Pulmonary artery endothelial cell (primary cell): Measurements from ENCODE around the gene PLPP3. TPM values are rescaled to one million over a fixed set of nuclear protein-coding genes. Genes with fewer than 3 reads are reported as not detected.

Source experiments
- DNase-seq: peaks from one replicate; pipeline ENCODE4 v3.0.0-alpha.2; 2011; ENCODE audit warnings: low read depth, low spot score
- total RNA-seq: library from RNA; depleted of rRNA; stranded (reverse); fragments of >200 nt; gene quantifications from 2 replicates; pipeline ENCODE4 v1.2.3, GENCODE V29; 2014

The PLPP3 gene
- total RNA-seq, 1 donor from 2014 or later: 28.6 TPM

DNA sequence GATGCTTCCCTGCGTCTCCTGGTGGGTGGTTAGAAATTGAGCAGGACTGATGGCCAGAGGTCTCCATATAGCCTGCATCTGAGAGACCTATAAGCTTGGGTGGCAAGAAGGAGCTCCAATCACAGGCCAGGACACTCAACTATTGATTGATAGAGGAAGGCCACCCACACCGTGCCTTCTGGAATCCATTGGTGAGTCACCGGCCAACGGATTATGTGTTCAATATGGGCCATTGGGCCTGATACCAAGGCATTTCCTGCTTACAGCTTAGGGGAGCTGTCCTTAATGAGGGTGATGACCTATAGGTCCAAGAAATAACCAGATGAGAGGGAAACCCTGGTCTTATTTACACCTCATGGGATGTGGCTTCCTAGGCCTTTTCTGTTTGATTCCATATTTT lies 115.1 kb downstream of the PLPP3 start:
- DNase-seq: no peak

- DNase-seq: no peak
Observed at GRCh38 chr1:56463376-56463775, 116.0 kb downstream of the PLPP3 start.

- DNase-seq: no peak
Observed at GRCh38 chr1:56462209-56462608, 117.2 kb downstream of the PLPP3 start.

DNA sequence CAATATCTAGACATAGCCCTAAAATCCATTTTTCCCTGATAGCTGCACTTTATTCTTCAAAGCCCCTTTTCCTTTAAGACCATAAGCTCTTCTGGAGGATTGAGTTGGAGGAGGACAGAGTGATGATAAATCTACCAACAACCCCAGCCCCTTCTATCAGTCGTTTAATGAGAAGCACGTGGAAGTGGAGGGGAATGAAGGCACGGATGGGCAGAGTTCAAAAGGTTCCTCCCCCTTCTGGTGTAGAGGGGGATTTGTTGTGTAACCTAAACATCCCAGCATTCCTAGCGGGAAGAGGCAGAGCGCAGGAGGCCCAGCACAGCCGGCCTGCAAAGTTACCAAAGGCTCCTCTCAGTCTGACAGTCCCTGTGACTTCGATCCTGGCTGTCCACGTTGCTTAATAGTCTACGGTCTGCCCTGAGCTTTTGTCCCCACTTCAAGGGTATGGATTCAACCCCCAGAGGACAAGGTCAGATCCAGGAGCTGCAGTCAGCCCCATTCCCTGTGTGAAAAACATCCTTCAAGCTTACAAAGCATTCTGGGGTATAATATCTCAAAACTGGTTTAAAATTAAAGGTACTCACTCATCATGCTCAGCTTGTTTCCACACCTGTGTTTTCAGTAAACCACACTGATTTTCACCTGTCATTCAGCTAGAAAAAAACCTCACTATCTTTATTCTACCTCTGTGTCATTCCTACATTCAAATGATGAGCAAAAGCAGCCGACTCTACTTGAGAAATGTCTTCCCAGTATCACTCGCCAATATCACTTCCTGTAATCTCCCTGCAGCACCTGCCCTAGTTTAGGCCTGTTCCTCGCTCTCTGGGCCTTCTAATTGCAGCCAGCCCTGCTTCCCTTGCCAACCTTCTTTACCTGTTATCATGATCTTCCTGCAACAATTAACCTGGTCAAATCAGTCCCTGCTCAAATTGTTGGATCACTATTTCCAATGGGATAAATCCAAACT lies 117.9 kb downstream of the PLPP3 start:
- no peak for DNase-seq

DNA sequence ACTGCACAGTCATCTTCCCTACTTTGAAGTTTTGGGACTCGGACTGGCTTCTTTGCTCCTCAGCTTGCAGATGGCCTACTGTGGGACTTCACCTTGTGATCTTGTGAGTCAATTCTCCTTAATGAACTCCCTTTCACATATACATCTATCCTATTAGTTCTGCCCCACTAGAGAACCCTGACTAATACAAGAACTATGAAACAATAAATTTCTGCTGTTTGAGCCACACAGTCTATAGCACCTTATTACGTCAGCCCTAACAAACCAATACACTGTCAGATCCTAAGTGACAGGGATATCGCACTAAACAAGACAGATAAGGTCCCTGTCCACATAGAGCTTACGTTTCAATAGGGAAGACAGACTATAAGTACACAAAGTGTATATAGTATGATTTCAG lies 120.1 kb downstream of the PLPP3 start:
- DNase-seq: no peak

DNA sequence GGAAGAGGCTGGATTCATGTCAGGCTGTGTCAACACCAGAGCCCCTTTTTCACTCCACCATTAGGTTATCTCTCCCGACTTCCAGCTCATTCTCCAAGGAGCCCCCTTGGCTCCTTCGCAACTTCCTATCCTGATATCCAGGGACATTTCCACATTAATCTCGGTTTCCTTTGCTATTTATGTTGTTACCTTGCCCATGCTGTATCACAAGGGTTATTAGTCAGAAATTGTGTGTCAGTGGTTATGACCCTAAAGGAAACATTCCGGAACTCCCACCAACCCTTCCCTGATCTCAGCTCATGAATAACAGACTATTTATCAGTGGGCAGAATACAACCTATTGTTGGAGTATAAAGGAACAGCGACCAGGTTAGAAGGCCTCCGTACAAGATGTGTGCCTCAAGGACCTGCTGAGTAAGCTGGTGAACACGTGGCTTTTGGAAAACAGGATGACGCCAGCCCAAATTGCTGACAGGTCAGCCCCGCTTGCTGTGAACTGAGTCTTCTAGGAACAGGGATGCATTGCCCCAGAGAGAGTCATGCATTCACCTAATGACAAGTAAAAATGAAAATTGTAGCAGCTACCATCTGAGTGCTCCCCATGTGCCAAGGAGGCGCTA lies 121.5 kb downstream of the PLPP3 start:
- peak; percentile 81 for DNase-seq

GRCh38 chr1:56456435-56457101 lies 122.8 kb downstream of the PLPP3 start:
- no peak for DNase-seq

DNA sequence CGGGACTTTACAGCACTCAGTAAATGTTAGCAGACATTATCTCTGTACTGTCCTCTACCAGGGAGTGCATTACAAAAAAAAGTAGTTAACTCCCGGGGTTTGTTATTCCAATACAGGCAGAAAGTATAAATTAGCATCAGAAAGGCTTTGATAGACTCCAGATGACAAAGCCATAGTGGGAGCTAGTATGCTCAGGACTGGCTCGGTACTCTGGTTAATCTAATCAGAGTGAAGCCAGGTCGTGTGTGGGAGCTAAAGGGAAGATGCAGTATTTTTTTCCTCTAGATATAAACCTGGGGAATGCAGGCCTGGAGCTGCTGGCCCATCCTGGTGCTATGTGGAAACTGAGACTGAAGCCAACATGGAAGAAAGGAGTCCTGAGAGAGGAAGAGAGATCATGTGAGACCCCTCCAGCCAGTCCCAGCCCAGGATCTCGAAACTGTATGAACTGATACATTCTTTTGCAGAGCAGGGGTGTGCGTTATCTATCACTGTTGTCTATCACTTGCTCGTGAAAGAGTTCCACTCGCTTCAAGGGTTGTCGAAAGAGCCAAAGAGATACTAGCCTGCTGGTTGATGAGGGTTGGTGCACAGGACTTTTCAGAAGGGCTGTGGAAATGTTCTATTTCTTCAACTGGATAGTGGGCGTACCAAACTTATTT lies 125.8 kb downstream of the PLPP3 start:
- no peak for DNase-seq

- no peak for DNase-seq
Observed at GRCh38 chr1:56453016-56453415, 126.3 kb downstream of the PLPP3 start.

- DNase-seq: no peak
Observed at GRCh38 chr1:56452027-56453011, 127.0 kb downstream of the PLPP3 start.

GRCh38 chr1:56451491-56451890 lies 127.9 kb downstream of the PLPP3 start:
- DNase-seq: no peak

DNA sequence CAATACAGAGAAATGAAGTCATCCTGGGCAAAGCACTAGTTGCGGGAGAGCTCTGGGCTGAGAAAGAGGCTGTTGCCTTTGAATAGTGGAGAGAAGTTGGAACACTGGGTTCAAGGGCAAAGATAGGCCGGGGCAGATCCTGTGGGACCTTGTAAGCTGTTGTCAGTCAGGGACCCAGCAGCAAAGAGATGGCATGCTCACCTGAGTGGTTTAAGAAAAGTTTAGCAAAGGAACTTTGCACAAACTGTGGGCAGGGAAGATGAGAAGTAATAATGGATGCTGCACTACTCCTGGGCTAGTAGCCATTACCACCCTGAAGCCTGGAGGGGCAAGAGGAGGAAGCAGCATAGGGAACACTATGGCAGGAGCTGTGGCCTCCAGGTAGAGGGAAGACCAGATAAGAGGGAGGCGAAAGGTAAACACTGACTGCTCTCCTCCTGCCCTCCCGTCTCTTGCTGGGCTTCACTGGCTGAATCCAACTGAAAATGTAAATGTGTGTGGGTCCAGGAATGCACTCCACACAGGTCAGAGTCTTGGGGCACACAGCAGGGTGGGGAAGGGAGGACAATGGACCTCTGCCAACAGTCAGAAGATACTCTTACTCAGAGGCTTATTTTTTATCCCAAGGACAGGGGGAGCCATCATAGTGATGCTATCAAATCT lies 129.2 kb downstream of the PLPP3 start:
- no peak for DNase-seq

- no peak for DNase-seq
Observed at GRCh38 chr1:56448529-56449300, 130.6 kb downstream of the PLPP3 start.

DNA sequence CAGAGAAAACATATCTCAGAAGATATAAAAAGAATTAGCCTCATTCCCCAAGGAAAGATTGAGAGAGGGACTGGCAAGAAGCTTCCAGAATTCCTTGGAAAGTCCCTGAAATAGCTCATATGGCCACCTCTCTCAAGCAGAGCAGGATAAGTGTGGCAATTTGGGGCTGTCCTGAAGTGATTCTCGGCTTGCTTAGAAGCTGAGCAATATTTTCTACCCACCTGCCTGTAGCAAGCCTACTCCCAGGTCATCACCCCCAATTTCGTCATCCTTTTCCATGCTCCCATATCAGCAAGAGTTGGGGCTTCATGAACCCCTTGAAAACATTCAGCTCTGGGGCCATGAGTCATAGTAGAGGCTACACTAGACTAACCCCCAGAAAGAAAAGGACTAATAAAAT lies 131.5 kb downstream of the PLPP3 start:
- no peak for DNase-seq

DNA sequence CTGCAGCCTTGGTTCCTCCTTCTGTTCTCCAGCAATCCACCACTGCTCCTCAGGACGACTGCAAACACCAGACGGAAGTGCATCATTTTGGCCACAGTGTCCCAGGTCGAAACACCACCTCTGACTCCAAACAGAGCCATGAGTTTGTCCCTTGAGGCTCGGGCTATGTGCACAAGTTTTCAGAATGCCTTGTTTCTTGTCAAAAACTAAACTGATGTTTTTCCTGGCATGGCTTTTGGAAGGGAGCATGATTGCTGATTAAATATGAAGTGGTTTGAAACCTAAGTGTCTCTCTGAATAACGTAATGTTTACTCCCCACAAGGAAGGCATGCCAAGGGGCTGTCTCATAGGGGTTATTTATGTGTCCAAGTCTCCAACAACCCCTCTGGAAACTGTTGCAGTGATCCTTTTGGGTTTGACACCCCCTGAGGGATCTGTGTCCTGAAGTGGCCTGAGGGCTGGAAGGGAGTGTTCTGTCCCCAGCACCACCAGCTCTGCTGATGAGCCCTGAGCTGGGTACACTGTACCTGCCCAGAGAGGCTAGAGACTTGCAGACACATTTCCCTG lies 132.7 kb downstream of the PLPP3 start:
- no peak for DNase-seq

GRCh38 chr1:56444960-56445646 lies 134.3 kb downstream of the PLPP3 start:
- DNase-seq: no peak
